ENCODE results near the gene IKBKE.
"Not testable (repeated sequence)": the region's sequence is repeated elsewhere in the genome, so short reads cannot be mapped to it uniquely, and the experiment has no call there.

IKBKE gene

DNA sequence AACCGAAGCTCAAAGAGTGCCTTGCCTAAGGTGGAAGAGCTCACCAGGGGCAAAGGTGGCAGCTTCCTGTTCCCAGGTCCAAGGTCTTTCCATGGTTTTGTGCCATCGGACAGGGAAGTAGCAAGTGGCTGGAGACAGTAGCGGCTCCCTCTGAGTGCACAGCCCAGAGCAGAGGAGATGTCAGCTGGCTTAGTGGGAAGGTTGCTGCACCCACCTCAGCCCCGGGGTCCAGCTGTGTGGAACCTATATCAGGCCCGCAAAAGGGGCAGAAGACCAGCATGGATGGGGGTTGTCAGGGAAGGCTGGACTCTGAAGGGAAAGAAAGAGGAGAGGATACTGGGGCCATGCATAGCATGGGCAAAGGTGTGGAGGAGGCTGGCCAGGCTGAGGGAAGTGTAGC, 6.8 kb downstream of the IKBKE start:
- FAIRE-seq (no peak), DNase-seq (ENCODE audit: insufficient read length) (no peak)
- TF ChIP-seq POLR2AphosphoS5 (IDR thresholded peaks at IDR 0.05; ENCODE audit: low read depth, low read length) (no peak), TAF1 (IDR thresholded peaks at IDR 0.05; ENCODE audit: borderline replicate concordance, low read depth, low read length) (no peak), POLR2A (IDR thresholded peaks at IDR 0.05; ENCODE audit: low read depth, low read length) (no peak)

DNA sequence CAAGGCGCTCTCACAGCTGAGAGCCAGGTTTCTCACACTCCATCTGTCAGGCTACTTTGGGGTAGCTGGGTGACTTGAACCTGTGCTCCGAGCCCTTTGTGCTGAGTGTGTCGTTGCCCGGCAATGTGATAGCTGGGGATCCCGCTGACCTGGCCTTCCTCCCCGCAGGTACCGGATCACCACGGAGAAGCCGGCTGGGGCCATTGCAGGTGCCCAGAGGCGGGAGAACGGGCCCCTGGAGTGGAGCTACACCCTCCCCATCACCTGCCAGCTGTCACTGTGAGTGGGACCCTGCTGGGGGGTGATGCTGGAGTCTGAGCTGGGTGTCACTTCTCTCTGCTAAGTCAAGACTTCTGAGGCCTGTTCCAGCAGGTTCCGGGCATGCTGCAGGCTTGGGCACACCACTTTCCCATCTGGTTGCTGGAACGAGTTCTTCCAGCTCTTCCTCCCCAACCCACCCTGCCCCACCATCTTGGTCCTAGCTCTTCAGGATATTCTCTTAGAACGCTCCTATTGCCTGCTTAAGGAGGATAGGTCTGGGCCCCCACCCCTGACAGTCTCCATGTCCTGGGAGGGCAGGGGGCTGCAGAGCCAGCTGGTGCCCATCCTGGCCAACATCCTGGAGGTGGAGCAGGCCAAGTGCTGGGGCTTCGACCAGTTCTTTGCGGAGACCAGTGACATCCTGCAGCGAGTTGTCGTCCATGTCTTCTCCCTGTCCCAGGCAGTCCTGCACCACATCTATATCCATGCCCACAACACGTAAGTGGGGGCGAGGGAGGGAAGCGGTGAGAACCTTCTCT, 7.5 kb downstream of the IKBKE start:
- DNase-seq (ENCODE audit: insufficient read length): no peak
- no peak for TF ChIP-seq TAF1 (IDR thresholded peaks at IDR 0.05; ENCODE audit: borderline replicate concordance, low read depth, low read length)
- TF ChIP-seq POLR2A (IDR thresholded peaks at IDR 0.05; ENCODE audit: low read depth, low read length): no peak
- no peak for TF ChIP-seq POLR2AphosphoS5 (IDR thresholded peaks at IDR 0.05; ENCODE audit: low read depth, low read length)
- FAIRE-seq: no peak

DNA sequence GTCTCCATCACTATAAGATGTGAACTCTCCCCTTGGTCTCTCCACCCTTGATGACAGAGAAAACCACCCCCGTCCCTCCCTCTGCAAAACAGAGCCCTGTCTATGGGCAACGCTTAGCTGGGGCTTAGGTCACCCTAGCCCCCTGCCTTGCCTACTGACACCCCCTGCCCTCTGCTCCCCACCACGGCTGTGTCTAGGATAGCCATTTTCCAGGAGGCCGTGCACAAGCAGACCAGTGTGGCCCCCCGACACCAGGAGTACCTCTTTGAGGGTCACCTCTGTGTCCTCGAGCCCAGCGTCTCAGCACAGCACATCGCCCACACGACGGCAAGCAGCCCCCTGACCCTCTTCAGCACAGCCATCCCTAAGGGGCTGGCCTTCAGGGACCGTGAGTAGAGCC, 8.5 kb downstream of the IKBKE start:
- no peak for DNase-seq (ENCODE audit: insufficient read length)
- FAIRE-seq: no peak
- TF ChIP-seq POLR2A (IDR thresholded peaks at IDR 0.05; ENCODE audit: low read depth, low read length): no peak
- TF ChIP-seq TAF1 (IDR thresholded peaks at IDR 0.05; ENCODE audit: borderline replicate concordance, low read depth, low read length): no peak
- no peak for TF ChIP-seq POLR2AphosphoS5 (IDR thresholded peaks at IDR 0.05; ENCODE audit: low read depth, low read length)

DNA sequence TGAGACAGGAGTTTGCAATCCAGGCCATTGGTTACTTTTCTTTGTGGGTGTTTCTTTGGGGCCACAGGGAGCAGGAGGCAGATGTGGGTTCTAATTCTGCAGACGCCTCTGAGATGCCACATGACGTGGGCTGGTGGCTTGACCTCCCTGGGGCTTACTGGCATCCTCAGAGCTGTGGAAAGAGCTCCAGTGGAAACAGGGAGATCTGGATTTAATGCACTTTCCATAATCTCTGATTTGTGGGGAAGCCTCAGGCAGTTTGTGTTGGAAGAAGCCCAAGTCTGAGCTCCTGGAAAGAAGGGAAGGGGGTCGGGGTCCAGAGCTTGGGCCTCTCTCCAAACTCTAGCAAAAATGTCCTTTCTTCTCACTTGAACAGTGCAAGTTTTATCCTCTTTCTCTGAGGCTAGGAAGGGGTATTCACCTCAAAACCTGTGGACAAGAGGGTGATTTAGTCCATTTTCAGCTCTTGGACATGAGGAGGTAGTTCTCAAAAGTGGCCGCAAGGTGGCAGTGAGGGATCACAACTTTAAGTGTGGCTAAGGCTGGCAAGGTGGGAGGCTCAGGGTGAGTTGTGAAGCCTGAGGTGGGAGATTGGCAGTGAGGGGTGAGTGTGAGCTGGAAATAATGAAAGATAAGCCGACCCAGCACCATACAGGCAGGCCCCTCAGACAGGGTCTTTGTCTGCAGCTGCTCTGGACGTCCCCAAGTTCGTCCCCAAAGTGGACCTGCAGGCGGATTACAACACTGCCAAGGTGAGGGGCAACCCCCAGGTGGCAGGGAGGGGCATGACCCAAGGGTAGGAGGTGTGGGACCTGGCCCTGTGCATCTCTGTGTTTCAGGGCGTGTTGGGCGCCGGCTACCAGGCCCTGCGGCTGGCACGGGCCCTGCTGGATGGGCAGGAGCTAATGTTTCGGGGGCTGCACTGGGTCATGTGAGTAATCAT, 9.2 kb downstream of the IKBKE start:
- DNase-seq (ENCODE audit: insufficient read length): peak; percentile 86

DNA sequence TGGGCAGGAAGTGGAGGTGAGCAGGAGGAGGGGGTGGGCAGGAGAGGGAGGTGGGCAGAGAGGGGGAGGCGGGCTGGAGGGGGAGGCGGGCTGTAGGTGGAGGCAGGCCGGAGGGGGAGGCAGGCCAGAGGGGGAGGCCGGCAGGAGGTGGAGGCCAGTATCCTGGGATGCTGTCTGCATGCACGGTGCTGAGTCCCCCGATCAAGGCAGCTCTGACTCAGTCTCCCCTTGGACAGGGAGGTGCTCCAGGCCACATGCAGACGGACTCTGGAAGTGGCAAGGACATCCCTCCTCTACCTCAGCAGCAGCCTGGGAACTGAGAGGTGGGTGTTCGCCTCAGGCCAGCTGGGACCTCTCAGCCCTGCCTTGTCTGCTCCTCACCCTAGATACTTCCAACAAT, 9.9 kb downstream of the IKBKE start:
- FAIRE-seq: no peak
- TF ChIP-seq TAF1 (IDR thresholded peaks at IDR 0.05; ENCODE audit: borderline replicate concordance, low read depth, low read length) (no peak), POLR2AphosphoS5 (IDR thresholded peaks at IDR 0.05; ENCODE audit: low read depth, low read length) (no peak), POLR2A (IDR thresholded peaks at IDR 0.05; ENCODE audit: low read depth, low read length) (no peak)
- DNase-seq (ENCODE audit: insufficient read length): no peak

More for the DNA sequence above, 9.2 kb downstream of the IKBKE start:
- TF ChIP-seq POLR2A (IDR thresholded peaks at IDR 0.05; ENCODE audit: low read depth, low read length) (no peak), TAF1 (IDR thresholded peaks at IDR 0.05; ENCODE audit: borderline replicate concordance, low read depth, low read length) (no peak), POLR2AphosphoS5 (IDR thresholded peaks at IDR 0.05; ENCODE audit: low read depth, low read length) (no peak)
- peak; percentile 82 for FAIRE-seq

DNA sequence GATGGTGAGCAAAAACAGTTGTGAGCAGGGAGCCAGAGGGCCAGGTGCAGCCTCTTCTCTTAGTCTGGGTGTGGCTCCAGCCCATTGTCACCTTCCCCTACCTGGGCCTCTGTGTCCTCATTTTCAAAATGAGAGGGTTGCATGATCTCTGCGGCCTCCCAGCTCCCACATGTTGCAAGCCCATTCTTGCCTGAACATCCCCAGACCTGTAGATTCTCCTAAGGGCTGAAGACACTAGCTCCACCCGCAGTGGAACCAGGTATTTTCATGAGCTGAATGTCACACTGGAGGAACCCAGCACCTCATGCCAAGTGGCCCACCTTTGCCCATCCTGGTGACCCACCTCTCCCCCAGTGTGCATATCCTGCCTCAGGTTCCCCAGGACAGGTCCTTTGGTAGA, 12.3 kb downstream of the IKBKE start:
- TF ChIP-seq POLR2AphosphoS5 (IDR thresholded peaks at IDR 0.05; ENCODE audit: low read depth, low read length): no peak
- TF ChIP-seq TAF1 (IDR thresholded peaks at IDR 0.05; ENCODE audit: borderline replicate concordance, low read depth, low read length): no peak
- TF ChIP-seq POLR2A (IDR thresholded peaks at IDR 0.05; ENCODE audit: low read depth, low read length): no peak
- FAIRE-seq: no peak

DNA sequence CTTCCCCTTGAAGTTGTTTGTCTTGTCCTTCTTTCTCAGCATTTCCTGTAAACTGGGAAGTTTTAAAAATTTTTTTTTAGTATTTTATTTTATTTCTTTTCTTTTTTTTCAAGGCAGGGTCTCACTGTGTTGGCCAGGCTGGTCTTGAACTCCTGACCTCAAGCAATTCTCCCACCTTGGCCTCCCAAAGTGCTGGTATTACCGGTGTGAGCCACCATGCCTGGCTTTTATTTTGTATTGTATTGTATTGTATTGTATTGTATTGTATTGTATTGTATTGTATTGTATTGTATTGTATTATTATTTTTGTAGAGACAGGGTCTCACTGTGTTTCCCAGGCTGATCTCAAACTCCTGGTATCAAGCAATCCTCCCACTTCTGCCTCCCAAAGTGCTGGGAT, 13.6 kb downstream of the IKBKE start:
- not testable (repeated sequence) for FAIRE-seq; DNase-seq (ENCODE audit: insufficient read length)

More for the DNA sequence above, 12.3 kb downstream of the IKBKE start:
- no peak for DNase-seq (ENCODE audit: insufficient read length)

DNA sequence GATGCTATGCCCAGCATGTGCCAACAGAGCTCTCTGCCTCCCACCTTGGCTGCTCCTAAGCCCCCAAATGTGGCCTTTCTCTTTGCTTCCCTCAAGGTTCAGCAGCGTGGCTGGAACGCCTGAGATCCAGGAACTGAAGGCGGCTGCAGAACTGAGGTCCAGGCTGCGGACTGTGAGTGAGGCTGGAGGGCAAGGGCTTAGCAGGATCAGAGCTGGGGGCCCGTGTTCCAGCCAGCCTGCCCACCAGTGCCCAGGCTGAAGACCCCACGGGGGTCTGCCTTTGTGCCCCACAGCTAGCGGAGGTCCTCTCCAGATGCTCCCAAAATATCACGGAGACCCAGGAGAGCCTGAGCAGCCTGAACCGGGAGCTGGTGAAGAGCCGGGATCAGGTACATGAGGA, 14.6 kb downstream of the IKBKE start:
- TF ChIP-seq POLR2AphosphoS5 (IDR thresholded peaks at IDR 0.05; ENCODE audit: low read depth, low read length): no peak
- TF ChIP-seq POLR2A (IDR thresholded peaks at IDR 0.05; ENCODE audit: low read depth, low read length): no peak
- no peak for TF ChIP-seq TAF1 (IDR thresholded peaks at IDR 0.05; ENCODE audit: borderline replicate concordance, low read depth, low read length)
- FAIRE-seq (no peak), DNase-seq (ENCODE audit: insufficient read length) (no peak)

DNA sequence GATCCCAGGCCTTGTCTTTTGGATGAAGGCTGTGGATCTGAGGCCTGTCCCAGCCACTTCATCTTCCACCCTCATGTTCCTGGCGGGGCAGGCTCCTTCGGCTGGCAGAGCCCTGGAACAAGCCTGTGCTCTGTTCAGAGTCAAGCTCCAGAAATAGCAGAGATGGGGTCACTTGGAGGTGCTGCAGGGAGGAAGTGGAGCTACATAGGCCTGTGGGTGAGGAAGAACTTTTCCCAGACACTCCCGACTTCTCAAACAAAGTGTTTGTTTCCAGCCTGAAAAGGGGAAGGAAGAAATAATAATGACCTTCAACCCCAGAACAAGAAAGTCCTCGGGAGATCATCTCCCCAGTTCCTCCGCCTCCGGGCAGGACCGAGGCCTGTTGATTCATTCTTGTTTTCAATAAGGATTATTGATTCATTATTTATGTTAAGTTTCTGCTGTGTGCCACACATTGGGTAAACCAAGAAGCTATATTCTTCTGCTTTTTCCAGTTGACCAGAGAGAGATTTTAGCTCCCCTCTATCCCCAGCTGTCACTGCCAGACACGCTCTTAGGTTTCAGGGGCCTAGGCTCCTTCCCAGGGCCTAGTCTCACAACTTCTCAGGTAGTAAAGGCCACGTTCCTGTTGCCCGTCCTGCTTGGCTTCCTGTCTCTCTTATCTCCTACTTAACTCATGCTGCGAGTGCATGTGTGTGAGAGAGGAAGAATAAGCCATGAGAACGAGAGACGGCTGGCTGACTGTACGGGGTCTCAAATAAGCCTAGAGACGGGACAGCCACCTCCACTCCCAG, 16.9 kb downstream of the IKBKE start:
- no peak for DNase-seq (ENCODE audit: insufficient read length)
- no peak for TF ChIP-seq POLR2A (IDR thresholded peaks at IDR 0.05; ENCODE audit: low read depth, low read length)
- TF ChIP-seq POLR2AphosphoS5 (IDR thresholded peaks at IDR 0.05; ENCODE audit: low read depth, low read length): no peak
- no peak for TF ChIP-seq TAF1 (IDR thresholded peaks at IDR 0.05; ENCODE audit: borderline replicate concordance, low read depth, low read length)
- FAIRE-seq: no peak

DNA sequence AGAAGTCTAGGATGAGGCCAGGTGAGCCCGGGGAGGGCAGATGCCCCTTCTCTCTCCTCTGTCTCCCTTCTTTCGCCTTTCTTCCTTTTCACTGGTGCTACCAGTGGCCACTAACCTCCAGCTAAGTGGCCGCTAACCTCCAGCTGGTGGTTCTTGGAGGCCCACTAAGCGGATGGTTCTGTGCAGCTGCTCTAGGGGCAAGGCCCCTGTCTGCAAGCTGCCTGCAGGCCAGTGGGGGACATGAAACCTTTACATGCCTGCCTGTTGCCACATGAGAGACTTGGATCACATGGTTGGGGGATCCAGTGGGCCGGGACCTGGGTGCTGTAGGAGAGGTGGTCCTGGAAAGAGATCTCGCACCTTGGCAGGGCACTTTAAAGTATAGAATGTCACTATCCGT, 17.7 kb downstream of the IKBKE start:
- FAIRE-seq: no peak
- DNase-seq (ENCODE audit: insufficient read length): no peak
- TF ChIP-seq POLR2A (IDR thresholded peaks at IDR 0.05; ENCODE audit: low read depth, low read length) (no peak), POLR2AphosphoS5 (IDR thresholded peaks at IDR 0.05; ENCODE audit: low read depth, low read length) (no peak), TAF1 (IDR thresholded peaks at IDR 0.05; ENCODE audit: borderline replicate concordance, low read depth, low read length) (no peak)

DNA sequence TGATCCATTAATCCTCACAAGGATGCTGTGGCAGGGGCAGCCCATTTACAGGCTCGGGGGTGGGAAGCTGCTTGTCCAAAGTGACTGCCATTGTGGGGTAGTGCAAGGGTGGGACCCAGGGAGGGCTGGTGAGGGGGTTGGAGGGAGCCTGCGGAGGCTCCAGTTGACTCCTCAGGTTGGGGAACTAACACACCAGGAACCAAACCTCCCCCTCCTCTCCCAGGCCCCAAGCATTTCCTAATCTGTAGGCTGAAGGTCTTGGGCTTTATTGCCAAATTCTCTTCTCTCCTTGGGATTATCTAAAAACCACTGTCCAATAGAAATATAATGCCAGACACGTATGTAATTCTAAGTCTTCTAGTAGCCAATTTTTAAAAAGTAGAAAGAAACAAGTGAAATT, 18.2 kb downstream of the IKBKE start:
- TF ChIP-seq POLR2A (IDR thresholded peaks at IDR 0.05; ENCODE audit: low read depth, low read length) (no peak), POLR2AphosphoS5 (IDR thresholded peaks at IDR 0.05; ENCODE audit: low read depth, low read length) (no peak), TAF1 (IDR thresholded peaks at IDR 0.05; ENCODE audit: borderline replicate concordance, low read depth, low read length) (no peak)
- FAIRE-seq (no peak), DNase-seq (ENCODE audit: insufficient read length) (no peak)
